Muscle of leg (tissue), 16 donors: ENCODE data around the gene KLF7. TPM values are rescaled to one million over a fixed set of nuclear protein-coding genes. Genes with fewer than 3 reads are reported as not detected.

ENCODE experiments used
- DNase-seq: peaks from one replicate; pipeline ENCODE4 v3.0.0; 2013
- H3K27ac ChIP-seq: one replicate; pipeline ENCODE4 v1.5.1; 2013; ENCODE audit warnings: mild to moderate bottlenecking, low read length, control low read depth
- H3K27me3 ChIP-seq: one replicate; pipeline ENCODE4 v1.6.1; 2013; ENCODE audit warnings: low read length; ENCODE audit not compliant: control insufficient read depth, insufficient read depth
- H3K36me3 ChIP-seq: one replicate; pipeline ENCODE4 v1.6.1; 2013; ENCODE audit warnings: low read length; ENCODE audit not compliant: control insufficient read depth, insufficient read depth
- H3K4me1 ChIP-seq: one replicate; pipeline ENCODE4 v1.6.1; 2013; ENCODE audit warnings: low read length; ENCODE audit not compliant: control insufficient read depth, insufficient read depth
- H3K4me3 ChIP-seq: one replicate; pipeline ENCODE4 v1.5.1; 2013; ENCODE audit warnings: low read length, control low read depth
- H3K9me3 ChIP-seq: replicated peaks from 2 replicates; pipeline ENCODE4 v1.6.1; 2013; ENCODE audit warnings: low read depth, low read length; ENCODE audit not compliant: control insufficient read depth
- WGBS: methylation state at CpG from one replicate; pipeline ENCODE4 v1.1.5; 2013; ENCODE audit warnings: missing lambda C conversion rate; ENCODE audit not compliant: insufficient coverage; 5-methylcytosine and 5-hydroxymethylcytosine counted together
- long read RNA-seq, 11 donors: transcript quantifications; one replicate each; lab custom pipeline, GENCODE V29; 2026
- polyA plus RNA-seq, 8 donors: library from polyadenylated mRNA; unstranded; fragments of 120-200 nt; gene quantifications; one replicate each; pipeline versions ENCODE4 v1.2.1 to v1.2.3, GENCODE V29; 2013; ENCODE audit warnings: inconsistent platforms in 1 of 8, low replicate concordance in 1 of 8; ENCODE audit not compliant: insufficient read length in 8 of 8, insufficient read depth in 1 of 8
- total RNA-seq: library from RNA; stranded (reverse); fragments of 120-200 nt; gene quantifications from one replicate; pipeline ENCODE4 v1.2.4, GENCODE V29; 2013

The KLF7 gene
- 9.6 TPM for total RNA-seq
- 10 to 100 TPM in 7 of 8 donors, 1 to 10 TPM in 1; 8.7 to 20.5 (median 15.7) TPM for polyA plus RNA-seq
- long read RNA-seq, donor 1, full-length matches to known transcripts, result 4 of 4 reads
- long read RNA-seq, donor 1, partial matches to known transcripts, result 0 of 4 reads
- long read RNA-seq, donor 1, other reads (novel, unspliced or antisense), result 0 of 4 reads
- long read RNA-seq, donor 2, result 0 reads
- long read RNA-seq, donor 3, full-length matches to known transcripts, result 3 of 3 reads
- long read RNA-seq, donor 3, partial matches to known transcripts, result 0 of 3 reads
- long read RNA-seq, donor 3, other reads (novel, unspliced or antisense), result 0 of 3 reads
- long read RNA-seq, donor 4, full-length matches to known transcripts, result 1 of 1 reads
- long read RNA-seq, donor 4, partial matches to known transcripts, result 0 of 1 reads
- long read RNA-seq, donor 4, other reads (novel, unspliced or antisense), result 0 of 1 reads
- long read RNA-seq, donor 5, full-length matches to known transcripts, result 5 of 10 reads
- long read RNA-seq, donor 5, partial matches to known transcripts, result 5 of 10 reads
- long read RNA-seq, donor 5, other reads (novel, unspliced or antisense), result 0 of 10 reads
- long read RNA-seq, donor 6, full-length matches to known transcripts, result 1 of 1 reads
- long read RNA-seq, donor 6, partial matches to known transcripts, result 0 of 1 reads
- long read RNA-seq, donor 6, other reads (novel, unspliced or antisense), result 0 of 1 reads
- long read RNA-seq, donor 7, partial matches to known transcripts, result 7 of 7 reads
- long read RNA-seq, donor 7, other reads (novel, unspliced or antisense), result 0 of 7 reads
- long read RNA-seq, donor 8, full-length matches to known transcripts, result 3 of 3 reads
- long read RNA-seq, donor 8, partial matches to known transcripts, result 0 of 3 reads
- long read RNA-seq, donor 8, other reads (novel, unspliced or antisense), result 0 of 3 reads
- long read RNA-seq, donor 9, full-length matches to known transcripts, result 2 of 2 reads
- long read RNA-seq, donor 9, partial matches to known transcripts, result 0 of 2 reads
- long read RNA-seq, donor 9, other reads (novel, unspliced or antisense), result 0 of 2 reads
- long read RNA-seq, donor 10, full-length matches to known transcripts, result 4 of 15 reads
- long read RNA-seq, donor 10, partial matches to known transcripts, result 11 of 15 reads
- long read RNA-seq, donor 10, other reads (novel, unspliced or antisense), result 0 of 15 reads
- long read RNA-seq, donor 11, full-length matches to known transcripts, result 1 of 1 reads
- long read RNA-seq, donor 11, partial matches to known transcripts, result 0 of 1 reads
- long read RNA-seq, donor 11, other reads (novel, unspliced or antisense), result 0 of 1 reads

DNA sequence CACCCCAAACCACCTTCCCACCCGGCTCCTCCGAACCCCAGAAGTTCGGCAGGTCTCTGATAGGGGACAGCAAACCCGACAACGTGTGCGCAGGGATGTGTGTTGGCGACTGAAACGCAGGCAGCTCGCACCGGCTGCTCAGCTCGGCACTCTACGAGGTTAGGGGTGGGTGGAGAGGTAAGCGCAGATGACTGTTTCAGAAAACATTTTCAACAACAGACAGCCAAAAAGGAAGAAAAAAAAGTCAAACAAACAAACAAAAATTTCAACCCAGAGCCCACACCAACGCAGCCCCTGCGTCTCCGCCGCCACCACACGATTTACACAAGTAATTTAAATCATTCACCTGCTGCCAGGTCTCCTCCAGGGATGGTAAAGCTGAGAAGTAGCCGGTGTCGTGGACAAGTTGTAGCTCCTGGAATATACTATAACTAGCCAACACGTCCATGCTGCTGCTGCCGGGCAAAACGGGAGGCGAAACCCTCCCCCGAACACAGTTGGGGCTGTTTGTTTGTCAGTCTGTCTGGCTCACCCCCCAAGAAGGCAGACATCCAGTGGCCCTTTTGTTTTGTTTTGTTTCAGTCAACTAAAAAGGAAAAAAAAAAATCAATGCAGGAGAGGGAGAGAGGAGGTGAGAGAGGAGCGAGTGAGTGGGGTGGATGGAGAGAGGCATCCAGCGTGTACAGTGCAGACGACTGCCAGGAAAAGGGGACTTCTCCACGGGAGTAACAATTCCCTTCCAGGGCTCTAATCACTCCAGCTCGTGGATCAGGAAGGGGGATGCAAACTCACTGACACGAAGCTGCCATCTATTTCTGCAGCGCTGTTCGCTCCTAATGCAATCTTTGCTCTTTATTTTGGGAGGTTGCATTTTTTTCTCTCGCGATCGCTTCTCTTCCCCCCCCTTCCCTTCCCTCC lies at the start of gene KLF7:
KLF7 (minus strand) TSS at position 828 of the 918 bp plus-strand sequence; CDS start at position 448, 380 bp downstream.
- H3K36me3 ChIP-seq, result no peaks in the 10 kb centered on the region
- H3K9me3 ChIP-seq, result no peaks in the 10 kb centered on the region
- H3K4me1 ChIP-seq, result peaks cover 19% of the 10 kb centered on the region
- peak within 1 kb of the TSS; percentile 97 for H3K27ac ChIP-seq
- H3K4me3 ChIP-seq, result peak within 1 kb of the TSS; percentile 83
- peak; percentile 66 for DNase-seq
- H3K27me3 ChIP-seq, result no peaks in the 10 kb centered on the region
- WGBS, result 0% methylated on average over 2 of the region's 36 CpGs

DNA sequence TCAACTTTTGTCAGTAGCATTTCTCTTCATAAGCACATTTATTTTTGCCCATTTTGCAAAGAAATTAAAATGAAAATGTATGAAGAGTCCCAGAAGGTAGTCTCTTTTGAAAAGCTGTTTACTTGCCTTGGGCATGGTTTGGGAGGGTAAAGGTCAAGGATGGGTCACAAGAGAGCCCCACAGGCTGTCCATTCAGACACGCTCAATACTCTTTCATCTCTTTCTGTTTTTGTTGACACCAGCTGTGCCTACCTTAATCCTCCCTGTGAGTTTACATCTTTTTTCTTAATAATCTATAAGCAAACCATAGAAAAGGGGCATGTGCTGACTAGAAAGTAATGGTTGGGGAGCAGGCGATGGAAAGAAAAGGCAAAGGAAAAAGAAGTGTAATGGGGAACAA lies 49.6 kb upstream of the KLF7 start:
- DNase-seq, result no peak
- Histone ChIP-seq H3K4me1 (no peaks in the 10 kb centered on the region), H3K27ac (no peak overlapping the region), H3K27me3 (no peaks in the 10 kb centered on the region), H3K9me3 (no peaks in the 10 kb centered on the region), H3K36me3 (no peaks in the 10 kb centered on the region), H3K4me3 (no peak overlapping the region)
- WGBS, result no CpG with 5 or more reads among the region's 2 CpGs

DNA sequence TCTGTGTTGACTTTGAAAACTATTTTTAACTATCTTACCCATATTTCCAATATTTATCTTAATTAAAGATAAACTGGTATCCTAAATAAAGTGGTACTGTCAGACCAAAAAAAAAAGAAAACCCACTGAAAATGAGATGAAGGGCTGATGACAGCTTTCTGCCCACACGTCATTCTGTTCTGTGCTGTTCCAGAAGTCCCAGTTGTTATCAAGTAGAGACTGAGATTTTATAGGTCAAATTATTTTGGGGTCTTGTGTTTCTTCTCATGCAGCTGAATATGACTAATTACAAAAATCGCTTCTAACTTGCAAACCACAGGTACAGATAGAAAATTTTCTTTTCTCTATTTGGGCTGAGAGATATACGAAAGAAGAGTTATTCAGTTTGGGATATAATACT lies 48.7 kb upstream of the KLF7 start:
- Histone ChIP-seq H3K4me3 (no peak overlapping the region), H3K27ac (no peak overlapping the region), H3K9me3 (no peaks in the 10 kb centered on the region), H3K27me3 (no peaks in the 10 kb centered on the region), H3K36me3 (no peaks in the 10 kb centered on the region), H3K4me1 (no peaks in the 10 kb centered on the region)
- no peak for DNase-seq
- no CpG with 5 or more reads among the region's 3 CpGs for WGBS

DNA sequence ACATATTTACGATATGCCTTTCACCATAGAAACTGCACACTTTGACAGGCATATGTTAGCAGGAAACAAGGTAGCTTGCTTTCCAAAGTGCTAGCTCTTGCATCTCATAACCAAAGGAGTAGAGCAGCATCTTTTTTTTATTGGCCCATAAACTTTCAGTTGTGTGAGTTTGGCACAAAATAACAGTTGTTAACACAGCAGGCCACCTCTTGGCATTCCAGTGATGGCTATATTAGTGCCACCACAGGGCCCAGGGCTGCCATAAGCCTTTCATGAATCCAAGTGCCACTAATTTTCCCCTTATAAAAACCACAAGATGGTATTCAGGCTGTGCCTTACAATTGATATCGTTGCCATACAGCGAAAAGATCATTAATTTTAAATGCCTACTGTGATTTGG lies 40.3 kb upstream of the KLF7 start:
- no peak overlapping the region for H3K4me3 ChIP-seq
- H3K4me1 ChIP-seq, result no peaks in the 10 kb centered on the region
- no CpG with 5 or more reads among the region's 3 CpGs for WGBS
- no peaks in the 10 kb centered on the region for H3K9me3 ChIP-seq
- H3K27ac ChIP-seq, result no peak overlapping the region
- DNase-seq, result no peak
- H3K36me3 ChIP-seq, result no peaks in the 10 kb centered on the region
- no peaks in the 10 kb centered on the region for H3K27me3 ChIP-seq

DNA sequence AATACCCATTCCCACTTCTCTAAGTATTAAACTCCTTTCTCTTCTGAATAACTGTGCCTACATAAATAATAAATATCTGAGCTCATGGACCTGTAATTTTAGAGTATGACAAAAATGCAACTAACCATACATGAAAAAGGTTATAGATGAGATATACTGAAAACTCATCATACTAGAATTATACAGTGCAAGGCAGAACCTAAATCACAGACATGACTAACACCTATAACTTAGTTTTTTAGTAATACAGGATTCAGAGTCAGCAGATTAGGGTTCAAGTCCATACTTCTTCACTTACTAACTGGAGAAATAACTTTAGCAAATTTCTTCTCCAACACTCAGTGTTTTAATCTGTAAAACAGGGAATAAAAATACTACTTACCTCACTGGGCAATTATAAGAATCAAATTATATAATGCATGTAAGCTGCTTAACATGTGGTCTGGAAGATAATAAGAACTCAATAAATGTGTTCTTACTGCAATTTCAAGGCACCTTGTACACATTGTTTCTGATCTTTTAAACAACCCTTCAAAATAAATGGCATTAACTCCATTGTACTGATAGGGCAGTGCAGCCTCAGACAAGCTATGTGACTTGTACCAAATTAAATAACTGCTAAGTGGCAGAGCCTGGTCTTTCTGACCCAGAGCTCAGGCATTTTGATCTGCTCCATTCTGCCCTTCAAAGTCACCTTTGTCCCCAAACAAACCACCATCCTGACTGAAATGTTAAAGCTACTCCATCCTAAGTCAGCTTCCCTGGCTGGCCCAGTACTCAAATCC lies 39.6 kb upstream of the KLF7 start:
- Histone ChIP-seq H3K4me1 (no peaks in the 10 kb centered on the region), H3K27me3 (no peaks in the 10 kb centered on the region), H3K36me3 (no peaks in the 10 kb centered on the region), H3K27ac (no peak overlapping the region), H3K9me3 (no peaks in the 10 kb centered on the region), H3K4me3 (no peak overlapping the region)
- no peak for DNase-seq

DNA sequence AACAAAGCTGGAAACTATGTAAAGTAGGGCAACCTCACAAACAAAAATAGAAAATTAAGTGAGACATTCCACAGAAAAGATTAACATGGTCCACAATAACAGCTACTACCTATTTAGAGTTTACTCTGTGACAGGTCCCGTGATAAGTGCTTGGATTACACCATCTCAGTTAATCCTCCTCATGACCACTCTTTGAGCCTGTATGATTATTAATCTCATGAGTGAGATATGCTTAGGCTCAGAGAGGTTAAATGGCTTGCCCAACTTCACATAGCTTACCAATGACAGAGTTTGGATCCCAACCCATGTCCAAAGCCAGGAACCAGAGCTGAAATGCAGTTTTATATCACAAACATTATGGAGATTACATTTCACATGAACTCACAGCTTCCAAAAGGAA lies 37.3 kb upstream of the KLF7 start:
- H3K27ac ChIP-seq, result no peak overlapping the region
- no CpG with 5 or more reads among the region's 1 CpG for WGBS
- H3K36me3 ChIP-seq, result no peaks in the 10 kb centered on the region
- H3K4me1 ChIP-seq, result no peaks in the 10 kb centered on the region
- H3K4me3 ChIP-seq, result no peak overlapping the region
- H3K27me3 ChIP-seq, result no peaks in the 10 kb centered on the region
- H3K9me3 ChIP-seq, result no peaks in the 10 kb centered on the region
- no peak for DNase-seq

DNA sequence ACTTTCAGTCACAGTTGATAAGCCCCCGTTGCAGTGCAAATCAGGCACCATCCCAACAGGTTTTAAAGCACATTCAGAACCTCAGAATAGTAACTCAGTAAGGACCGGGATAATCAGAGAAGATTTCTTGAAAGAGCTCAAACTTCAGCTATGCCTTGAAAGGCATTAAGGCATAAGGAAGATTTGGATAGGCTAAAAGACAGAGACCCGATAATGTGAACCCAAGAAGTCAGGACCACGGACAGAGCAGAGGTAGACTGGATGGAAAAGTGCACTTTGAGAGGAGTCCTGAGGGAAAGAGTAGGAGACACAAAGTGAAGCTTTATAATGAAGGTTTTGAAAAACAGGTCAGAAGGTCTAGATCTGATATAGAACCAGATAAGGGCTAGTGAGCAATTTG lies 36.9 kb upstream of the KLF7 start:
- 0% methylated on average over 3 of the region's 4 CpGs for WGBS
- Histone ChIP-seq H3K27me3 (no peaks in the 10 kb centered on the region), H3K4me3 (no peak overlapping the region), H3K9me3 (no peaks in the 10 kb centered on the region), H3K27ac (no peak overlapping the region), H3K36me3 (no peaks in the 10 kb centered on the region), H3K4me1 (no peaks in the 10 kb centered on the region)
- DNase-seq, result peak; percentile 71

DNA sequence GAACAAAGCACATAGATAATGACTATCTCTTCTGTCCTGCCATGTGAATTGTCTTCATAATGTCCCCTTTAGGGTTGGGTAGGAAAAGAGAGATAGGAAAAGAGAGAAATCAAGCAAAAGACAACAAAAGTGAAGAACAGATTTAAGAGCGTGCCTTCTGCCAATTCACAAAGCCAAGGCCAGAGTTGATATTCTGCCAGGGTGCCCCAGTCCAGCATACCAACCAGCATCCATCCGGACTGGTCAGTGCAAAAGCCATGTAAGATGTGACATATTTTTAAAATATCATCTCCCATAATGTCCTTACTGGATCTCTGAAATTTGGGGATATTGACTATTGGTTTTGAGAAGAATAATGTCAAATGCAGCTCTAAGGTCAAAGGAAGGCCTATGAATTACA lies 35.7 kb upstream of the KLF7 start:
- WGBS, result 83% methylated on average over 1 of the region's 2 CpGs
- no peak overlapping the region for H3K27ac ChIP-seq
- no peaks in the 10 kb centered on the region for H3K27me3 ChIP-seq
- H3K36me3 ChIP-seq, result no peaks in the 10 kb centered on the region
- H3K4me3 ChIP-seq, result no peak overlapping the region
- no peaks in the 10 kb centered on the region for H3K9me3 ChIP-seq
- DNase-seq, result no peak
- no peaks in the 10 kb centered on the region for H3K4me1 ChIP-seq

DNA sequence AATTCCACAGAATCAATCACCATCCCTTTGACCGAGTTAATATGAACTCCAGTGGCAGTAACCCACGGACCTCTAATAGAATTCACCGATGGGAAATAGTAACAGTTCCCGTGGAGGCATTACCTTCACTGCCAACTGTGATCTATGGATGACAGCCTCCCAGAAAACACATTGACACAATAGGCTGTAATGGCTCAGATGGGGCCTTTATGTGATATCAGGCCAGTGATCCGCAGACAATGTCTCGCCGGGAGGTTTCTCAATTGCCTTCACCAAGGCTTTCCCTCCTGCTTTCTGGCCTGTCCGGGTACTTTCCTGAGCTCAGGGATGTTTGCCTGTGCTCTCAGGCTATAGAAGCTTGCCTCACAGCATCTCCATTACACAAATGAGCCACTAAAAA lies 34.4 kb upstream of the KLF7 start:
- Histone ChIP-seq H3K4me1 (no peaks in the 10 kb centered on the region), H3K4me3 (no peak overlapping the region), H3K27ac (no peak overlapping the region), H3K27me3 (no peaks in the 10 kb centered on the region), H3K9me3 (no peaks in the 10 kb centered on the region), H3K36me3 (no peaks in the 10 kb centered on the region)
- DNase-seq, result no peak
- 69% methylated on average over 3 of the region's 8 CpGs for WGBS
